Colonic mucosa (tissue), 4 donors: ENCODE results near the gene SUGCT. TPM values are rescaled to one million over a fixed set of nuclear protein-coding genes. Genes with fewer than 3 reads are reported as not detected.

Experiments used
- DNase-seq: peaks from one replicate; pipeline ENCODE4 v3.0.0-alpha.2; 2020
- H3K27ac ChIP-seq: fragments of 200-600 bp; one replicate; pipeline ENCODE4 v1.8.0; 2021
- H3K27me3 ChIP-seq: fragments of 200-600 bp; one replicate; pipeline ENCODE4 v1.8.0; 2021
- H3K36me3 ChIP-seq: fragments of 200-600 bp; one replicate; pipeline ENCODE4 v1.8.0; 2021
- H3K4me1 ChIP-seq: fragments of 200-600 bp; one replicate; pipeline ENCODE4 v1.8.0; 2021; ENCODE audit warnings: mild to moderate bottlenecking
- H3K4me3 ChIP-seq: fragments of 200-600 bp; one replicate; pipeline ENCODE4 v1.8.0; 2021
- H3K9ac ChIP-seq, 2 donors: one replicate each; pipeline ENCODE4 v1.7.0; 2013; ENCODE audit warnings: control low read depth in 2 of 2, low read depth in 2 of 2, low read length in 2 of 2
- H3K9me3 ChIP-seq: fragments of 200-600 bp; one replicate; pipeline ENCODE4 v1.8.0; 2021
- intact Hi-C: fragments of 100-400 bp; cut with DNase I; formaldehyde crosslinking; loops from one replicate; pipeline ENCODE4 v1.14.1; 2022
- total RNA-seq, 2 donors: library from RNA; stranded (reverse); fragmentation: NEBNext Ultra II Directional in 1 of 2; extraction: Animal tissue kit (Norgen Biotek cat#: 25700) in 1 of 2; gene quantifications; one replicate each; pipeline ENCODE4 v1.2.1, GENCODE V29; 2021
- TF ChIP-seq, protein P1 (sequence below): fragments of 200-600 bp; IDR thresholded peaks from one replicate; pipeline ENCODE4 v1.8.0; 2022; ENCODE audit warnings: antibody characterized with exemption, mild to moderate bottlenecking
- donor health status: healthy.
- donor health status: DM: no; HTN: no; CAD: no.
- donor health status: DM: no; HTN: no; CAD: no.

The SUGCT gene
- total RNA-seq, 2 donors from 2014 or later = 3.6 to 15.1 TPM

DNA sequence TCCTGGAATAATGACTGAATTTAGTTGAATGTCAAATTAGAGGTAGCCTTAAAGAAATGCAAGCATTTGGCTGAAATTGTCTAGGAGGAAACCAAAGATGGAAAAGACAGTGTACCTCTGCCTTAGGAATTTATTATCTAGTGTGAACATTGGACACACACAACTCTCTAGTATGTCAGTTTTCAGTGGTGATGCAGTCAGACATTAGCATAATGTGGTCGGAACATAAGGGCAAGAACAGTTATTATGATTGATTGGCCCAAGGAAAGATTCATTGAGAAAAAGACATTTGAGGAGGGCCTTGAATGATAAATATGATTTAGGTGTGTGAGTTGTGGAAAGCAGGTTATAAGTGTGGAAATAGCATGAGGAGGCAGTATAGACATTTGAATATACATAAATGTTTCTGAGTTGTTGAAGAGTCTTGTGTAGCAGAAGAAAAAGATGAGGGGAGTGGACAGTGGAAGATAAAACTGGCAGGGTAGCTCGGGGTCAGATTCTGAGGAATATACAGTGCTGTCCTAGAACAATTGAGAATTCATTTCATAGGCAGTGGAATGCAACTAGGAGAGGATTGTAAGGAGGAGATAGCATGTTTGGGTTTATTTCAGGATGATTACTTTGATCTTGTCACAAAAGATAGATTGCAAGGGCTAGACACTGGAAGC lies 414.7 kb downstream of the SUGCT start:
- Histone ChIP-seq H3K36me3 (no peaks in the 10 kb centered on the region), H3K27me3 (no peaks in the 10 kb centered on the region), H3K9ac (no peak overlapping the region), H3K27ac (no peak overlapping the region), H3K4me3 (no peak overlapping the region), H3K4me1 (no peaks in the 10 kb centered on the region), H3K9me3 (no peaks in the 10 kb centered on the region)
- DNase-seq = no peak
- TF ChIP-seq, protein P1, sequence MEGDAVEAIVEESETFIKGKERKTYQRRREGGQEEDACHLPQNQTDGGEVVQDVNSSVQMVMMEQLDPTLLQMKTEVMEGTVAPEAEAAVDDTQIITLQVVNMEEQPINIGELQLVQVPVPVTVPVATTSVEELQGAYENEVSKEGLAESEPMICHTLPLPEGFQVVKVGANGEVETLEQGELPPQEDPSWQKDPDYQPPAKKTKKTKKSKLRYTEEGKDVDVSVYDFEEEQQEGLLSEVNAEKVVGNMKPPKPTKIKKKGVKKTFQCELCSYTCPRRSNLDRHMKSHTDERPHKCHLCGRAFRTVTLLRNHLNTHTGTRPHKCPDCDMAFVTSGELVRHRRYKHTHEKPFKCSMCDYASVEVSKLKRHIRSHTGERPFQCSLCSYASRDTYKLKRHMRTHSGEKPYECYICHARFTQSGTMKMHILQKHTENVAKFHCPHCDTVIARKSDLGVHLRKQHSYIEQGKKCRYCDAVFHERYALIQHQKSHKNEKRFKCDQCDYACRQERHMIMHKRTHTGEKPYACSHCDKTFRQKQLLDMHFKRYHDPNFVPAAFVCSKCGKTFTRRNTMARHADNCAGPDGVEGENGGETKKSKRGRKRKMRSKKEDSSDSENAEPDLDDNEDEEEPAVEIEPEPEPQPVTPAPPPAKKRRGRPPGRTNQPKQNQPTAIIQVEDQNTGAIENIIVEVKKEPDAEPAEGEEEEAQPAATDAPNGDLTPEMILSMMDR = no peak
- intact Hi-C loops = no loop called here

DNA sequence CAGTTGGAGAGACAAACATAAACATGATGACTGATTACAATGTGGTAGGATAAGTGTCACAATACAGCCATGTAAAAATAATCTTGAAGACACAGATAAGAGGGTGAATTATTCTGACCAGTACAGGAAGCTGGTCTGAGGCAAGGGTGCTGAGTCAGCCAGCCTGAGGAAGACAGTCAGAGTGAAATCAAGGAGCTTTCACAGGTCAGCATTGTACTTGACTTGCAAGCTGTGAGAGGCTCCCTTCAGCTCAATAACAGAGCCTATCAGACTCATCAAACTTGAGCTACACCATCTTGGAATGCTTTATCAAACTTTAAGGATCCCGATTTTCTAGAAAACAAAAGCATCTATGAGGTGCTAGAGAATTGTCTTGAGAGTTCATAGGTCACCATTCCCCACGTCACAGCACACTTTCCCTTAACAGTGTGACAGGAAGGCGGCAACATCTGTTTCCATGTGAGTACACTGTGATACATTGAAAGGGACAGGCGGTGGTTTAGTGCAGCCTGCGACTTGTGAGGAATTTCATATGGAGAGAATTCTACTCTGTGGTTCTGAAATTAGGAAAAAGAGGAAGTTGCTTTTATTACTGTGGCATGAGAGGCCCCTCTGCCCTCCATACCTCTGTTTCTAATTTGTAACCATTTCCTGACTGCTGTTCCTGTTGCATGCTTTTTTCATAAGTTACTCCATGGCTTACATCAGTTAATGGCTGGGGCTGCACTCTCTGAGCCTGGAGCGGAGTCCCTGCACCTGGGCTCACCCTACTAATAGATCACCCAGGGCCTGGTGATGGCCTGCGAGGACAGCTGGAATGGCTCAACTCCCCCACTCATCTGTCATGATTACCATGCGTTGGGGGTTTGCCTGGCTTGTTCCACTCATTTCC lies 417.1 kb downstream of the SUGCT start:
- Histone ChIP-seq H3K27ac (no peak overlapping the region), H3K36me3 (no peaks in the 10 kb centered on the region), H3K9me3 (no peaks in the 10 kb centered on the region), H3K9ac (no peak overlapping the region), H3K4me3 (no peak overlapping the region), H3K4me1 (no peaks in the 10 kb centered on the region), H3K27me3 (no peaks in the 10 kb centered on the region)
- TF ChIP-seq, protein P1 = no peak
- DNase-seq = no peak
- intact Hi-C loops = no loop called here

DNA sequence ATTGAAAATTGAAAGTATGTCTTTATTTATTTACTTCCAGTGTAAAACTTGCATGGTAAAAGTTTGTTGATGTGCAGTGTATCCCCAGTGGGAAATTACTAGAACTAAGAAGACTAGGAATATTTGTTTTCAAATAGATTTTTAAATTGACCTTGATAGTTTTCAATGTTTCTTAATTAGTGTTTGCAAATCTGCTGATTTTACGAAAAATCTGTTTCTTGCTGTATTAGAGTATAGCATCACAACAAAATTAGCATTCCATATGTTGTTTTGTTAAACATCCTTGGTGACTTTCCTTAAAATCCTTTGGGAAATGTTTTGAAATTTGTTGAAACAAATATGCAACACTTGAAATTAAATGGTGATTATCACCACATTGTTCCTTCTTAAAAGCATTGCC lies 425.9 kb downstream of the SUGCT start:
- H3K36me3 ChIP-seq = no peaks in the 10 kb centered on the region
- H3K4me3 ChIP-seq = no peak overlapping the region
- no peaks in the 10 kb centered on the region for H3K4me1 ChIP-seq
- H3K27me3 ChIP-seq = no peaks in the 10 kb centered on the region
- no peak overlapping the region for H3K27ac ChIP-seq
- H3K9me3 ChIP-seq = no peaks in the 10 kb centered on the region
- H3K9ac ChIP-seq = no peak overlapping the region
- TF ChIP-seq, protein P1 = no peak
- DNase-seq = no peak
- intact Hi-C loops = no loop called here

DNA sequence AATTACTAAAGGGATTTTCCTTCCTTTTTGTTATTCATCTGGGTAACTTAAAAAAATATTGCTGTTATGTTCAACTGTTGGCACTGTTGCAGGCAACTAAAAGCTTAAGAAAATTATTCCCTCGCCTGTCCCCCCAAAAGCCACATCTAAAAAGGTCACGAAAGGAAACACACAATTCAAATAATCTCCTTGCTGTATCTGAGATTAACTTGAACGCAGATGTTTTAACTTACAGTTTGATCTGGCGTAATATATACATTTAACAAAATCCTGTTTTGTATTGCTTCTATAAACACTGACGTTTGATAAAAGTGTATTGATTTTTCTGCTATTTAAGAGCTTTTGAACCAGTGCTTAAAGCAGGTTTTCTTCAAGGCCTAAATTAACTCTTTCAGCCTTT lies 432.1 kb downstream of the SUGCT start:
- intact Hi-C loops = no loop called here

DNA sequence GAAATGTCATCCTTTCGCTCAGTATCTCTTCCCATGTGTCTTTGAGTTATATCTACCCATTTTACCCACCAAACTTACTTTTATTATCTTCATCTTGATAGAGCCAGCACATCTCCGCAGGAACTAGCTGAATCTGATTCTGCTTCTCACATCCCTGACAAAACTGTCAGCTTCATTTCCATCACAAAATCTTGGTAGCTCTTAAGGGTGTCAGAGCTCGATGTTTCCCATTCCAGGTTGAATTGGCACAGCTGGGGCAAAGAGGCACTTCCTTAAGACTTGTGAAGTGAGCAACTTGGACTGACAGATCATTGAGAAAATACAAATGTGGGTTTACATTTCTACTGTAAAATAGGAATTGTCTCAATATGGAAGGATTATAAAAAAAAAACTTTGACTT lies 434.5 kb downstream of the SUGCT start:
- TF ChIP-seq, protein P1 = no peak
- Histone ChIP-seq H3K36me3 (no peaks in the 10 kb centered on the region), H3K27me3 (no peaks in the 10 kb centered on the region), H3K27ac (no peak overlapping the region), H3K9me3 (no peaks in the 10 kb centered on the region), H3K9ac (no peak overlapping the region), H3K4me1 (no peaks in the 10 kb centered on the region), H3K4me3 (no peak overlapping the region)
- DNase-seq = no peak
- intact Hi-C loops = no loop called here

More for the DNA sequence above, 432.1 kb downstream of the SUGCT start:
- no peak for DNase-seq
- Histone ChIP-seq H3K27me3 (no peaks in the 10 kb centered on the region), H3K9ac (no peak overlapping the region), H3K36me3 (no peaks in the 10 kb centered on the region), H3K27ac (no peak overlapping the region), H3K9me3 (no peaks in the 10 kb centered on the region), H3K4me3 (no peak overlapping the region), H3K4me1 (no peaks in the 10 kb centered on the region)
- TF ChIP-seq, protein P1 = no peak
